Cardiac fibroblast (primary cell): ENCODE measurements around the gene FEZF2.
A peak's percentile ranks its signal among the peaks of the same experiment; 100 is the strongest.

ENCODE experiments used
- DNase-seq, 2 donors: peaks; one replicate each; pipeline versions ENCODE4 v3.0.0 to v3.0.0-alpha.2; 2010; ENCODE audit warnings: low read depth in 2 of 2
- H3K4me3 ChIP-seq, 2 donors: replicated peaks in 1 of 2; 1 replicate in 1 of 2; 2 replicates in 1 of 2; pipeline ENCODE4 v1.5.1; 2011; ENCODE audit warnings: low read depth in 2 of 2, low read length in 2 of 2, mild to moderate bottlenecking in 2 of 2, moderate library complexity in 1 of 2
- CTCF ChIP-seq: IDR thresholded peaks from one replicate; pipeline ENCODE4 v1.5.1; 2011; ENCODE audit warnings: low read depth, mild to moderate bottlenecking, low read length, inconsistent platforms

Gene FEZF2

GRCh38 chr3:62335196-62335595 is 38.2 kb downstream of the FEZF2 start:
- DNase-seq, result no peak
- TF ChIP-seq CTCF, result no peak
- no peak overlapping the region for H3K4me3 ChIP-seq

GRCh38 chr3:62332835-62333244 is 40.5 kb downstream of the FEZF2 start:
- peak; percentile 36 for TF ChIP-seq CTCF
- DNase-seq, result peak; percentile 47
- H3K4me3 ChIP-seq, result no peak overlapping the region

- no peak for TF ChIP-seq CTCF
- H3K4me3 ChIP-seq, result no peak overlapping the region
- no peak for DNase-seq
These were observed 41.3 kb downstream of the FEZF2 start for GRCh38 chr3:62332017-62332416.

- no peak overlapping the region for H3K4me3 ChIP-seq
- TF ChIP-seq CTCF, result no peak
- DNase-seq, result no peak
These were observed 43.4 kb downstream of the FEZF2 start for GRCh38 chr3:62329971-62330370.

GRCh38 chr3:62325896-62326295 is 47.5 kb downstream of the FEZF2 start:
- no peak for DNase-seq
- no peak for TF ChIP-seq CTCF
- no peak overlapping the region for H3K4me3 ChIP-seq

GRCh38 chr3:62323241-62323640 is 50.1 kb downstream of the FEZF2 start:
- no peak overlapping the region for H3K4me3 ChIP-seq
- TF ChIP-seq CTCF, result no peak
- no peak for DNase-seq
